ENCODE results near the gene SPATA31C1. TPM values are rescaled to one million over a fixed set of nuclear protein-coding genes. Genes with fewer than 3 reads are reported as not detected.
"Not testable (repeated sequence)": the region's sequence is repeated elsewhere in the genome, so short reads cannot be mapped to it uniquely, and the experiment has no call there.

SPATA31C1 gene
- polyA plus RNA-seq, 1 experiment, result not detected

DNA sequence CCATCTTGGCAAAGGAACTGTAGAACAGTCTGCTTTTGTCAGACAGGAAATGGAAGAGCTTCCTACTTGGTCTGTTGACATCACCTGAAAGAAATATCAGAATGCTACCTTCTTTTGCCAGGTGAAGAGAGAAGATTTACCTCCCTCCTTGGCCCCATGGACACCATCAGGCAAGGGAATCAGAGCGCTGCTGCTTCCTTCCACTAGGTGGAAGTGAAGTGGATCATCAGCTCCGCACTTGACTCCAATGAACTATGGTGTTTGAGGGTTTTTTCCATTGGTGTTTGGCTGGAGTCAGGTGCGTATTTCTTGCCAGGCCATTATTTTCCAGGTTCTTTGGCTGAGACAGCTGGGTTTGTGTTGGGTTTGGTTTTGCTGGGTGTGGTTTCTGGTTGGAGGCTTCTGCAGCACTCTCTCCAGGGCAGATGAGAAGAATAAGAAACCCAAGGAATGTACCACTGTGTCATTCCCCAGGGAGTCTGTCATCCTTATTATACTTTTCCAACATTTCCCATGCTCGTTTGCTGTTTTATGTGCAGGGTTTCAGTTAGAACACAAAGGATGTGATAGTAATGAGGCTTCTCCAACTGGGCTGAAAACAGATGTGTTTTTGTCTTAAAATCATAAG is 22.6 kb upstream of the SPATA31C1 start:
- TF ChIP-seq, protein P1, sequence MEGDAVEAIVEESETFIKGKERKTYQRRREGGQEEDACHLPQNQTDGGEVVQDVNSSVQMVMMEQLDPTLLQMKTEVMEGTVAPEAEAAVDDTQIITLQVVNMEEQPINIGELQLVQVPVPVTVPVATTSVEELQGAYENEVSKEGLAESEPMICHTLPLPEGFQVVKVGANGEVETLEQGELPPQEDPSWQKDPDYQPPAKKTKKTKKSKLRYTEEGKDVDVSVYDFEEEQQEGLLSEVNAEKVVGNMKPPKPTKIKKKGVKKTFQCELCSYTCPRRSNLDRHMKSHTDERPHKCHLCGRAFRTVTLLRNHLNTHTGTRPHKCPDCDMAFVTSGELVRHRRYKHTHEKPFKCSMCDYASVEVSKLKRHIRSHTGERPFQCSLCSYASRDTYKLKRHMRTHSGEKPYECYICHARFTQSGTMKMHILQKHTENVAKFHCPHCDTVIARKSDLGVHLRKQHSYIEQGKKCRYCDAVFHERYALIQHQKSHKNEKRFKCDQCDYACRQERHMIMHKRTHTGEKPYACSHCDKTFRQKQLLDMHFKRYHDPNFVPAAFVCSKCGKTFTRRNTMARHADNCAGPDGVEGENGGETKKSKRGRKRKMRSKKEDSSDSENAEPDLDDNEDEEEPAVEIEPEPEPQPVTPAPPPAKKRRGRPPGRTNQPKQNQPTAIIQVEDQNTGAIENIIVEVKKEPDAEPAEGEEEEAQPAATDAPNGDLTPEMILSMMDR (IDR thresholded peaks at IDR 0.05; ENCODE audit: low read depth, low read length), result 0 out of 2 replicates have a peak, but pooled peaks have one; percentile 4
- DNase-seq (ENCODE audit: low read depth, low spot score), result no peak
- H3K9me3 ChIP-seq (ENCODE audit: control insufficient read depth, insufficient read depth, low read length), result no peaks in the 10 kb centered on the region
- POLR2A ChIA-PET, result no interaction called here
- peaks cover 3% of the 10 kb centered on the region for H3K27me3 ChIP-seq (ENCODE audit: control insufficient read depth, insufficient read depth, low read length)
- H3K4me3 ChIP-seq (ENCODE audit: low read depth, low read length), result no peak overlapping the region
- no peak overlapping the region for H3K27ac ChIP-seq (ENCODE audit: low read depth, low read length)
- CTCF ChIA-PET, result no interaction called here

DNA sequence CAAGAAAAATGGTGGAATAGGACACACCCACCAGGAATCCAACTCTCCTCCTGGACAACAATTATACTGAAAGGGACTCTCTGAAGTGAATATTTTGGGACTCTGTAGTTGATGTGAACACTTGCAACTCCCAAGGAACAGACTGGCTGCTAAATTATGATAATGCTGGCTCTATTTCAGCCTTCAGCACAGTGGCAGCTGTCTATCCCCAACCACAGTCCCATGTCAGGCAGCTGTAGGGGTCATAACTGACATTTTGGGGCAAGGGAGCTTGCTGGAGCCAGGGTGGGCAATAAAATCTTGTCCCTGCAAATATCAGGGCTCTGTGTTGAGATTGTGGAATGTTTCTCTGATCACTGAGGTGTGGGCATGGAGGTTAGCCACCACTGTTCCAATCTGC is 20.9 kb upstream of the SPATA31C1 start:
- ChIA-PET CTCF (no interaction called here), POLR2A (no interaction called here)
- H3K9me3 ChIP-seq (ENCODE audit: control insufficient read depth, insufficient read depth, low read length), result peaks cover under 1% of the 10 kb centered on the region; the same call in 1 of the 2 replicates

DNA sequence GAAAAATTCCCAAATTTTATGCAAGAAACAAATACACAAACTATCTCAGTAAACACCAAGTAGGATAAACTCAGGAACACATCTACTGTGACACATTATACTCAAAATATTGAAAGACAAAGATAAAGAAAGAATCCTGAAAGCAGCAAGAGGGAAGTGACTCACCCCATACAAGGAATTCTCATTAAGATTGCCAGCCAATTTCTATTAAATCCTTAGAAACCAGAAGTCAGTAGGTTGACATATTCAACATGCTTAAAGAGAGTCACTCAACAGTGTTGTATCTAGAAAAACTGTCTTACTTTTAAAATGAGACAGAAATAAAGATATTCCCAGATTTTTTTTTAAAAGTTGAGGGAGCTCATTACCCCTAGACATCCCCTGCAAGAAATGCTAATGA is 19.6 kb upstream of the SPATA31C1 start:
- H3K27me3 ChIP-seq (ENCODE audit: control insufficient read depth, insufficient read depth, low read length), result no peaks in the 10 kb centered on the region
- ChIA-PET POLR2A (no interaction called here), CTCF (interaction anchor here (0.6 kb wide), 1 partner anchor 533 kb away, joined by 4 read pairs; no protein-coding TSS in a partner anchor)
- no peak overlapping the region for H3K4me3 ChIP-seq (ENCODE audit: low read depth, low read length)
- H3K27ac ChIP-seq (ENCODE audit: low read depth, low read length), result no peak overlapping the region
- H3K9me3 ChIP-seq (ENCODE audit: control insufficient read depth, insufficient read depth, low read length), result peaks cover 10% of the 10 kb centered on the region
- TF ChIP-seq, protein P1 (IDR thresholded peaks at IDR 0.05; ENCODE audit: low read depth, low read length), result no peak
- DNase-seq (ENCODE audit: low read depth, low spot score), result no peak

More for the DNA sequence above, 20.9 kb upstream of the SPATA31C1 start:
- H3K4me3 ChIP-seq (ENCODE audit: low read depth, low read length), result no peak overlapping the region
- no peak overlapping the region for H3K27ac ChIP-seq (ENCODE audit: low read depth, low read length)
- H3K27me3 ChIP-seq (ENCODE audit: control insufficient read depth, insufficient read depth, low read length), result no peaks in the 10 kb centered on the region
- DNase-seq (ENCODE audit: low read depth, low spot score), result no peak
- TF ChIP-seq, protein P1 (IDR thresholded peaks at IDR 0.05; ENCODE audit: low read depth, low read length), result no peak

DNA sequence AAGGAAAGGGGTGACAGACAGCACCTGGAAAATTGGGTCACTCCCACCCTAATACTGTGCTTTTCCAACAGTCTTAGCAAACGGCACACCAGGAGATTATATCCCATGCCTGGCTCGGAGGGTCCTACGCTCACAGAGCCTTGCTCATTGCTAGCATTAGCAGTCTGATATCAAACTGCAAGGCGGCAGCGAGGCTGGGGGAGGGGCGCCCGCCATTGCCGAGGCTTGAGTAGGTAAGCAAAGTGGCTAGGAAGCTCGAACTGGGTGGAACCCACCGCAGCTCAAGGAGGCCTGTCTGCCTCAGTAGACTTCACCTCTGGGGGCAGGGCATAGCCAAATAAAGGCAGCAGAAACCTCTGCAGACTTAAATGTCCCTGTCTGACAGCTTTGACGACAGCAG is 15.4 kb upstream of the SPATA31C1 start:
- DNase-seq (ENCODE audit: low read depth, low spot score); CTCF ChIA-PET; H3K27ac ChIP-seq (ENCODE audit: low read depth, low read length); H3K4me3 ChIP-seq (ENCODE audit: low read depth, low read length); H3K9me3 ChIP-seq (ENCODE audit: control insufficient read depth, insufficient read depth, low read length); POLR2A ChIA-PET; H3K27me3 ChIP-seq (ENCODE audit: control insufficient read depth, insufficient read depth, low read length): not testable (repeated sequence)

DNA sequence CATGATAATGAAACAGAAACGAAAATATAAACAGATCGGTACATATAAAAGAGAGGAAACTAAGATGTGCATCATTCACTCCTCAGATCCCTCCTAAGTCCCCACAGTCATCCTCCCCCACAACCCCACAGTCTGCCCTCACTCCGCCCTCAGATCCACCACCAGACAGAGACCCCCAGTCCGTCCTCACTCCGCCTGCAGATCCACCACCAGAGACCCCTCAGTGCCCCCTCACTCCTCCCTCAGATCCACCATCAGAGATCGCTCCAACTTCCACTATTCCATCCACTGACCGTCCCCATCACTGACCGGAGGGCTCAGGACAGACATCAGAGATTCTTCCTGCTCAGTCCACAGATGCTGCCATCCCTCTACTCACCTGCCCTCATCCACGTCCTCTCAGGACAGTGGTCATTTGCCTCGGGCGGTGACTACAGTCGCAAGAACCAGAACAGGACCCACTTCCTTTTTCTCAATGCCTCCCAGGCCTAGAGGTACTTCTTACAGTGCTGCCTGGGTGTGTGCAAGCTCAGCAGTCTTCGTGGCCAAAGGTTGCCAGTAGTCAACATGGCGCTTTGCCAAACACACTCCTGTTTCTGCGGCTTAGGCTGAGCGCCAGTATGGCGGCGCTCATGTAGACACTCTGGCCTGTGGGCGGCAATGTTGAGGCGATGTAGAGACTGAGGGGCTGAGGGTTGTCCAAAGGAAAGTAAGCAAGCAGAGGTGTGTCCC is 8.3 kb upstream of the SPATA31C1 start:
- CTCF ChIA-PET, result no interaction called here
- no peak overlapping the region for H3K4me3 ChIP-seq (ENCODE audit: low read depth, low read length)
- POLR2A ChIA-PET, result no interaction called here
- H3K27me3 ChIP-seq (ENCODE audit: control insufficient read depth, insufficient read depth, low read length), result no peaks in the 10 kb centered on the region
- TF ChIP-seq, protein P1 (IDR thresholded peaks at IDR 0.05; ENCODE audit: low read depth, low read length), result no peak
- H3K27ac ChIP-seq (ENCODE audit: low read depth, low read length), result no peak overlapping the region
- H3K9me3 ChIP-seq (ENCODE audit: control insufficient read depth, insufficient read depth, low read length), result no peaks in the 10 kb centered on the region
- no peak for DNase-seq (ENCODE audit: low read depth, low spot score)
